Measurements from ENCODE around the gene TSPAN18.

The TSPAN18 gene

DNA sequence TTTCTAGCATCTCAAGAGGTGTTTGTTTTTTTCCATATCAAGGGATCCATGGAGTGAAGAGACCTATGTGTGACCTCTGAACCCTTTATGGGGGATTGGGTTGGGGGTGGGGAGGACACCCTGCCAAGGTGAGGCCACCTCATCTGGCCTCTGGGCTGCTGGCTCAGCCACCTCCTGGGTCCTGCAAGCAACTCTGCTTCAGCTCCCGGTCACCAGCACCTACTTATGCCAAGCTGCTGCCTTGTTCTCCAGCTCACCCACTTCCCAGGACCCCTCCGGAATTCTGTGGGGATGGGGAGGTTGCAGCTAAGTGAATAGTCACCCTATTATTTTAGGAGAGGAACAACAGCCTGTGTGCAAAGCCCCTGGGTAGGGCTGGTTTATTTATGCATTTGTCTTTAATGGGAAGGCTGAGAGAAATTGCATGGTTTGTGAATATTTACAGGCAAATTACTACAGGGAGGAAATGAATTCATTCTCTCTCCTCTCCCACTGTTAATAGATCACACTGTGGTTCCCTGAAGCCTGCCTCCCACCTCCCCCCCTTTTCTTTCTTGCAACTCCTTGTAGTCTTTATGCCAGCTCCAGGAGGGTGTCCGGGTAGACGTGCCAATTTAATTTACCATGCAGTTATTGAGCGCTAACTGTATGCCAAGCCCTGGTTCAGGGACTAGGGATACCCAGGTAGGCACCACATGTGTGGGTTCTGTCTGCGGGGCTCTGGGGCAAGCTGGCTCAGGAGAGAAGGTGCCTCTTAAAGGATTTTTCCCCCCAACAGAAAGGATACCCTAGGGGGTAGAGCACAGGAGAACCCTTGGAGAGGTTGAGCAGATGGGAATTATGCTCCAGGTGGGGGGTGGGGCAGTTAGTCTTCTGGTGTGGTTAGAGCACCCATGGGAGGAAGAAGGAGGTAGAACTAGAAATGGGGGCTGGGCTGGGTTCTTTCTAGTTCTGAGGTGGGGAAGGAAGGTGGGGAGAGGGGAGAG lies 50.7 kb downstream of the TSPAN18 start:
- no peak overlapping the region for H3K27ac Mint-ChIP-seq
- peaks cover 2 to 5% of the 10 kb centered on the region in 2 donors for H3K4me1 Mint-ChIP-seq

GRCh38 chr11:44778195-44779100 lies 51.7 kb downstream of the TSPAN18 start:
- Mint-ChIP-seq H3K36me3 (no peaks in the 10 kb centered on the region), H3K27ac (no peak overlapping the region), H3K27me3 (peaks cover 0 to 19% of the 10 kb centered on the region in 2 donors)

More for the DNA sequence above, 50.7 kb downstream of the TSPAN18 start:
- no peak overlapping the region for H3K4me3 Mint-ChIP-seq
- ATAC-seq (replicated peaks), result no peak
- no peak for DNase-seq
- no peaks in the 10 kb centered on the region for H3K9me3 Mint-ChIP-seq
- peaks cover 0 to 19% of the 10 kb centered on the region in 2 donors for H3K27me3 Mint-ChIP-seq
- no peaks in the 10 kb centered on the region for H3K36me3 Mint-ChIP-seq

GRCh38 chr11:44779736-44780520 lies 53.2 kb downstream of the TSPAN18 start:
- Mint-ChIP-seq H3K27ac (no peak overlapping the region), H3K36me3 (no peaks in the 10 kb centered on the region), H3K4me3 (no peak overlapping the region), H3K4me1 (peaks cover 2 to 5% of the 10 kb centered on the region in 2 donors), H3K27me3 (peaks cover 0 to 31% of the 10 kb centered on the region in 2 donors), H3K9me3 (no peaks in the 10 kb centered on the region)
- DNase-seq, result no peak
- ATAC-seq (replicated peaks), result no peak

More at GRCh38 chr11:44778195-44779100, 51.7 kb downstream of the TSPAN18 start:
- H3K4me3 Mint-ChIP-seq, result no peak overlapping the region
- H3K9me3 Mint-ChIP-seq, result no peaks in the 10 kb centered on the region
- peaks cover 2 to 5% of the 10 kb centered on the region in 2 donors for H3K4me1 Mint-ChIP-seq
- no peak for ATAC-seq (replicated peaks)
- DNase-seq, result no peak

GRCh38 chr11:44780940-44781631 lies 54.3 kb downstream of the TSPAN18 start:
- H3K36me3 Mint-ChIP-seq, result no peaks in the 10 kb centered on the region
- H3K27ac Mint-ChIP-seq, result no peak overlapping the region
- ATAC-seq (replicated peaks) (no peak), DNase-seq (no peak)
- peaks cover 0 to 33% of the 10 kb centered on the region in 2 donors for H3K27me3 Mint-ChIP-seq
- H3K9me3 Mint-ChIP-seq, result no peaks in the 10 kb centered on the region
- H3K4me3 Mint-ChIP-seq, result no peak overlapping the region
- no peaks in the 10 kb centered on the region for H3K4me1 Mint-ChIP-seq

DNA sequence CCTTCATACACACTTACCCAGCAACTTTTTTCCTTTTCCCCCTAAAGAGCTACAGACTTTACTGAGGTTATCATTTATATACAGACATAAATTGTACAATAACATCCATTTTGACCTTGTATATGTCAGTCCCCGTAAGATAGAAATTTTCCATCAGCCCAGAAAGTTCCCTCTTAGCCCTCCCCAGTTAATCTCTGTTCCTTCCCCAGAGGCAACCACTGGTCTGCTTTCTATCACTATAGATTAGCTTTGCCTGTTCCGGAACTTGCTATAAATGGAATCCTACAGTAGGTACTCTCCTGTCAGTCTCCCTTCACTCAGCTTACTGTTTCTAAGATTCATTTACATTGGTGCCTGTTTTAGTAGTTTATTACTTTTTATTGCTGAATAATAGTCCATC lies 54.9 kb downstream of the TSPAN18 start:
- H3K36me3 Mint-ChIP-seq, result no peaks in the 10 kb centered on the region
- no peak for DNase-seq
- no peaks in the 10 kb centered on the region for H3K9me3 Mint-ChIP-seq
- no peaks in the 10 kb centered on the region for H3K4me1 Mint-ChIP-seq
- H3K27ac Mint-ChIP-seq, result no peak overlapping the region
- no peak for ATAC-seq (replicated peaks)
- H3K27me3 Mint-ChIP-seq, result peaks cover 0 to 37% of the 10 kb centered on the region in 2 donors
- H3K4me3 Mint-ChIP-seq, result no peak overlapping the region

- H3K27me3 Mint-ChIP-seq, result peaks cover 0 to 45% of the 10 kb centered on the region in 2 donors
- no peak for DNase-seq
- no peaks in the 10 kb centered on the region for H3K36me3 Mint-ChIP-seq
- no peak overlapping the region for H3K27ac Mint-ChIP-seq
- peak in 1 of 2 donors; percentile 43 for ATAC-seq (replicated peaks)
- H3K4me1 Mint-ChIP-seq, result no peaks in the 10 kb centered on the region
- no peak overlapping the region for H3K4me3 Mint-ChIP-seq
- H3K9me3 Mint-ChIP-seq, result no peaks in the 10 kb centered on the region
Measured at GRCh38 chr11:44782478-44782877, 55.7 kb downstream of the TSPAN18 start.

DNA sequence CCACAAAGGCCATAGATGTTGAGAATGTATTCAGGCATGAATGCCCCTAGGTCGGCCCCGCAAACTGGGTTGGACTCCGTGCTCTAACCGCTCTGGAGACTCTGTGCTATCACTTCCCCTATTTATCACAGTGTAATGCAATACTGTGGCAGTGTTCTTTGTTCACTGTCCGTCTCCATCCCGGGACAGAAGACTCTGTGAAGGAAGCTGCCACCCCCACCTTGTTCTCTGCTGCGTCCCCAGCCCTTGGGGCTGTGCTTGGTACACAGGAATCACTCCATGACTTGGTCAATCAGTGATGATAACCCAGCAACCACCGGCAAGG lies 57.6 kb downstream of the TSPAN18 start:
- H3K4me1 Mint-ChIP-seq, result no peaks in the 10 kb centered on the region
- H3K27me3 Mint-ChIP-seq, result peaks cover 0 to 51% of the 10 kb centered on the region in 2 donors
- ATAC-seq (replicated peaks) (peak; percentile 34 to 51), DNase-seq (no peak)
- no peaks in the 10 kb centered on the region for H3K36me3 Mint-ChIP-seq
- H3K9me3 Mint-ChIP-seq, result no peaks in the 10 kb centered on the region
- H3K27ac Mint-ChIP-seq, result no peak overlapping the region
- H3K4me3 Mint-ChIP-seq, result no peak overlapping the region

- Mint-ChIP-seq H3K9me3 (no peaks in the 10 kb centered on the region), H3K4me1 (no peaks in the 10 kb centered on the region), H3K4me3 (no peak overlapping the region), H3K27me3 (peaks cover 0 to 51% of the 10 kb centered on the region in 2 donors), H3K27ac (no peak overlapping the region), H3K36me3 (no peaks in the 10 kb centered on the region)
- ATAC-seq (replicated peaks) (no peak), DNase-seq (no peak)
Measured at GRCh38 chr11:44784851-44785250, 58.1 kb downstream of the TSPAN18 start.

DNA sequence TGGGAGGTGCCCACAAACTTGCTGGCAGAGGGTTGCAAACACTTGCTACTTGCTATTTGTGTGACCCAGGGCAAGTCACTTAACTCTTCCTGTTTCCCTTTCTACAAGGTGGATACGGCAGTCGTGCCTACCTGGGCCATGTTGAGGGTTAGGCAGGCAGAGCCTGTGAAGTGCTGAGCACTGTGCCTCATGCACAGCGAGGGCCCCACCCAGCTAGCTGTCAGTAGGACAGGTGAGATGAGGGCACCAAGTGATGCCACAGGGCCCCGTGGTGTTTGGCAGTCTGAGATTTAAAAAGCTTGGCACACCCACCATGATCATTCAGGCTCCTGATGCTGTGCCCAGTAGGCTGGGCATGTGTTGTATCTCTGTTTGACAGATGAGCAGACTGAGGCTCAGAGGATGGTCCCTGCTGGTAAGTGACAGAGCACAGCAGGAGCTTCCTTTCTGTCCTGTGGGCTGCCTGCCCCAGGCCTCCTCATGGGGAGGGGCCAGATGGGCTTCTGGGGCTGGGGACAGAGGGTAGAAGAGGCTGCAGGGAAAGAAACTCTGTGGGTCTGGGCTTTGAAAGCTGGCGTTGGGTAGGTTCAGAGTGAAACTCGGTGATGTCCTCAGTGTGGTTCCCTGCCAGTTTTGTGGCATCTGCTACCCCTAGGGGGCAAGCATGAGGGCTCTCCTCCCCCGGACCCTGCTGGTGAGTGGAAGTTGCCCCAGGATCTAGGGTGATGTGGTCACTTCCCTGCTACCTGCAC lies 59.3 kb downstream of the TSPAN18 start:
- Mint-ChIP-seq H3K4me3 (no peak overlapping the region), H3K36me3 (no peaks in the 10 kb centered on the region), H3K27ac (no peak overlapping the region), H3K27me3 (peaks cover 4 to 46% of the 10 kb centered on the region in 2 donors), H3K9me3 (peaks cover 1 to 6% of the 10 kb centered on the region in 2 donors), H3K4me1 (no peaks in the 10 kb centered on the region)
- no peak for DNase-seq
- peak; percentile 34 to 36 for ATAC-seq (replicated peaks)

DNA sequence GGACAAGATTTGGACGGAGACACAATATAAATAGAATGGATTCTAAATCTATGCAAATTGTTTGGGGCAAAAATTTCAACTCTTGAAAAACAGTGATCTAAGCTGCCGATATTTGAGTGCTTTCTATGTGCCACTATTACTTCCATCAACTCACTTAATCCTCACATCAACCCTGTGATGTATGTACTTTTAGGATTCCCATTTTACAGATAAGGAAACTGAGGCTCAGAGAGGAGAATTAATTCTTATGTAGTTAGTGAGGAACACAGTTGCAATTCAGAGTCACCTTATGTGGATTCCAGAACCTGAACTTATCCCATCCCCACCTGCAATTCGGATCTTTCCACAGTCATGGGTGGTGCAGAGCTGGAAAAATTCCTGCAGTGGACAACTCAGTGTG lies 60.3 kb downstream of the TSPAN18 start:
- DNase-seq, result no peak

DNA sequence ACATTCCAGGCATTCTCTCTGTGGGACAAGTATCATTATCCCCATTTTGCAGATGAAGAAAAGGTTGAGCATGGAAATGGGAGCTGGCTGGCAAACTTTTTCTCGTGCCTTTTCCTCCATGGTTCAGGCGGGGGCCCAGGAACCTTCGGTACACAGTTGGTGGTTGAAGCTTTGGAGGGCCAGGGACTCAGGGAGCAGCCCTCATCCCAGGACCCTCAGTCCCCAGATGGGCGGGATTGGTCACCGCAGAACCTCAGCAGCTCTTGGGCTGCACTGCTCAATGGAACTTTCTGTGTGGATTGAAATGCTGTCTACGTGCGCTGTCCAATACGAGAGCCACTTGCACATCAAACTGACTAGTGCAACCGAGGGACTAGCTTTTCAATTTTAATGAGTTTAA lies 61.2 kb downstream of the TSPAN18 start:
- H3K9me3 Mint-ChIP-seq, result peaks cover 1 to 6% of the 10 kb centered on the region in 2 donors
- DNase-seq, result no peak
- H3K4me3 Mint-ChIP-seq, result no peak overlapping the region
- no peak for ATAC-seq (replicated peaks)
- peaks cover 12 to 60% of the 10 kb centered on the region in 2 donors for H3K27me3 Mint-ChIP-seq
- no peak overlapping the region for H3K27ac Mint-ChIP-seq
- no peaks in the 10 kb centered on the region for H3K4me1 Mint-ChIP-seq
- no peaks in the 10 kb centered on the region for H3K36me3 Mint-ChIP-seq

More for the DNA sequence above, 60.3 kb downstream of the TSPAN18 start:
- no peaks in the 10 kb centered on the region for H3K36me3 Mint-ChIP-seq
- no peaks in the 10 kb centered on the region for H3K4me1 Mint-ChIP-seq
- H3K4me3 Mint-ChIP-seq, result no peak overlapping the region
- no peak overlapping the region for H3K27ac Mint-ChIP-seq
- peaks cover 1 to 6% of the 10 kb centered on the region in 2 donors for H3K9me3 Mint-ChIP-seq
- no peak for ATAC-seq (replicated peaks)
- H3K27me3 Mint-ChIP-seq, result peaks cover 5 to 51% of the 10 kb centered on the region in 2 donors

- Mint-ChIP-seq H3K36me3 (no peaks in the 10 kb centered on the region), H3K27me3 (peaks cover 16 to 64% of the 10 kb centered on the region in 2 donors), H3K27ac (no peak overlapping the region), H3K9me3 (peaks cover 1 to 6% of the 10 kb centered on the region in 2 donors), H3K4me3 (no peak overlapping the region), H3K4me1 (no peaks in the 10 kb centered on the region)
- ATAC-seq (replicated peaks) (no peak), DNase-seq (no peak)
Measured at GRCh38 chr11:44788536-44789261, 61.9 kb downstream of the TSPAN18 start.
